T-helper 17 cell (primary cell): ENCODE results near the gene EXOC2. TPM values are rescaled to one million over a fixed set of nuclear protein-coding genes. Genes with fewer than 3 reads are reported as not detected.
A peak's percentile ranks its signal among the peaks of the same experiment; 100 is the strongest.

Experiments
- ATAC-seq: fragments of 150-1000 bp; cut with Tn5 transposase; 2 replicates; pipeline ENCODE4 v1.10.0; 2021; ENCODE audit warnings: mild to moderate bottlenecking, moderate library complexity
- DNase-seq, 3 donors: peaks; one replicate each; pipeline versions ENCODE4 v3.0.0 to v3.0.0-alpha.2; 2020 to 2021
- H3K9me3 ChIP-seq: one replicate; pipeline ENCODE4 v1.7.0; 2013; ENCODE audit warnings: low read length, mild to moderate bottlenecking; ENCODE audit not compliant: control insufficient read depth, poor library complexity, severe bottlenecking
- H3K27ac Mint-ChIP-seq: one replicate; pipeline ENCODE4 v1.8.0; 2022; ENCODE audit warnings: mild to moderate bottlenecking, moderate library complexity, mixed read lengths
- H3K27me3 Mint-ChIP-seq: one replicate; pipeline ENCODE4 v1.8.0; 2022; ENCODE audit warnings: mixed read lengths
- H3K36me3 Mint-ChIP-seq: one replicate; pipeline ENCODE4 v1.8.0; 2022; ENCODE audit warnings: low read depth, mixed read lengths
- H3K4me1 Mint-ChIP-seq: one replicate; pipeline ENCODE4 v1.8.0; 2022; ENCODE audit warnings: mild to moderate bottlenecking, mixed read lengths
- H3K4me3 Mint-ChIP-seq: one replicate; pipeline ENCODE4 v1.8.0; 2022; ENCODE audit warnings: mild to moderate bottlenecking, moderate library complexity, mixed read lengths
- total RNA-seq, 4 donors: library from RNA in 2 of 4; stranded (reverse) in 2 of 4; gene quantifications; one replicate each; pipeline ENCODE4 v1.2.3 and lab custom pipeline; 2022 to 2026

Gene EXOC2
- total RNA-seq, 2 donors from 2014 or later, result 30.7 to 30.9 TPM

GRCh38 chr6:718345-718744 lies 25.4 kb upstream of the EXOC2 start:
- DNase-seq (no peak), ATAC-seq (no peak)
- H3K9me3 ChIP-seq, result no peaks in the 10 kb centered on the region
- no peak overlapping the region for H3K4me3 Mint-ChIP-seq
- H3K4me1 Mint-ChIP-seq, result peaks cover 11% of the 10 kb centered on the region
- H3K36me3 Mint-ChIP-seq, result peaks cover 7% of the 10 kb centered on the region
- H3K27ac Mint-ChIP-seq, result no peak overlapping the region
- peaks cover 7% of the 10 kb centered on the region for H3K27me3 Mint-ChIP-seq

GRCh38 chr6:717135-717534 lies 24.2 kb upstream of the EXOC2 start:
- H3K9me3 ChIP-seq, result no peaks in the 10 kb centered on the region
- Mint-ChIP-seq H3K4me1 (peaks cover 11% of the 10 kb centered on the region), H3K36me3 (peaks cover 7% of the 10 kb centered on the region), H3K4me3 (no peak overlapping the region), H3K27ac (no peak overlapping the region), H3K27me3 (peaks cover 7% of the 10 kb centered on the region)
- DNase-seq (no peak), ATAC-seq (no peak)

GRCh38 chr6:715709-716491 lies 23.0 kb upstream of the EXOC2 start:
- peaks cover 11% of the 10 kb centered on the region for H3K36me3 Mint-ChIP-seq
- H3K4me3 Mint-ChIP-seq, result no peak overlapping the region
- no peak overlapping the region for H3K27ac Mint-ChIP-seq
- ATAC-seq, result no peak
- peaks cover 7% of the 10 kb centered on the region for H3K27me3 Mint-ChIP-seq
- no peak for DNase-seq
- H3K9me3 ChIP-seq, result no peaks in the 10 kb centered on the region
- peaks cover 13% of the 10 kb centered on the region for H3K4me1 Mint-ChIP-seq

- peaks cover 7% of the 10 kb centered on the region for H3K27me3 Mint-ChIP-seq
- H3K4me3 Mint-ChIP-seq, result no peak overlapping the region
- peaks cover 9% of the 10 kb centered on the region for H3K36me3 Mint-ChIP-seq
- H3K9me3 ChIP-seq, result no peaks in the 10 kb centered on the region
- DNase-seq, result no peak
- peaks cover 19% of the 10 kb centered on the region for H3K4me1 Mint-ChIP-seq
- H3K27ac Mint-ChIP-seq, result no peak overlapping the region
- no peak for ATAC-seq
Observed at GRCh38 chr6:714100-714499, 21.2 kb upstream of the EXOC2 start.

GRCh38 chr6:713351-713750 lies 20.4 kb upstream of the EXOC2 start:
- H3K4me3 Mint-ChIP-seq, result no peak overlapping the region
- peak overlapping the region; percentile 75 for H3K27ac Mint-ChIP-seq
- H3K9me3 ChIP-seq, result no peaks in the 10 kb centered on the region
- DNase-seq (no peak), ATAC-seq (no peak)
- peaks cover 19% of the 10 kb centered on the region for H3K4me1 Mint-ChIP-seq
- peaks cover 9% of the 10 kb centered on the region for H3K36me3 Mint-ChIP-seq
- peaks cover 7% of the 10 kb centered on the region for H3K27me3 Mint-ChIP-seq

GRCh38 chr6:712805-713204 lies 19.9 kb upstream of the EXOC2 start:
- ATAC-seq (no peak), DNase-seq (no peak)
- Mint-ChIP-seq H3K27me3 (peaks cover 2% of the 10 kb centered on the region), H3K36me3 (peaks cover 4% of the 10 kb centered on the region), H3K4me1 (peaks cover 16% of the 10 kb centered on the region), H3K4me3 (no peak overlapping the region), H3K27ac (peak overlapping the region; percentile 75)
- H3K9me3 ChIP-seq, result no peaks in the 10 kb centered on the region

GRCh38 chr6:711925-712324 lies 19.0 kb upstream of the EXOC2 start:
- Mint-ChIP-seq H3K4me3 (peak overlapping the region; percentile 99), H3K27me3 (peaks cover 9% of the 10 kb centered on the region), H3K36me3 (peaks cover 6% of the 10 kb centered on the region), H3K27ac (peak overlapping the region; percentile 97), H3K4me1 (peaks cover 16% of the 10 kb centered on the region)
- DNase-seq (no peak), ATAC-seq (no peak)
- no peaks in the 10 kb centered on the region for H3K9me3 ChIP-seq

- peak in 2 of 3 donors; percentile 28 to 29 for DNase-seq
- ATAC-seq, result peak; percentile 88
- no peaks in the 10 kb centered on the region for H3K9me3 ChIP-seq
- peaks cover 12% of the 10 kb centered on the region for H3K27me3 Mint-ChIP-seq
- H3K36me3 Mint-ChIP-seq, result peaks cover 8% of the 10 kb centered on the region
- H3K27ac Mint-ChIP-seq, result peak overlapping the region; percentile 97
- peak overlapping the region; percentile 99 for H3K4me3 Mint-ChIP-seq
- peaks cover 16% of the 10 kb centered on the region for H3K4me1 Mint-ChIP-seq
Observed at GRCh38 chr6:710601-711571, 17.9 kb upstream of the EXOC2 start.

- H3K4me1 Mint-ChIP-seq, result peaks cover 16% of the 10 kb centered on the region
- DNase-seq (no peak), ATAC-seq (no peak)
- no peaks in the 10 kb centered on the region for H3K9me3 ChIP-seq
- H3K4me3 Mint-ChIP-seq, result peak overlapping the region; percentile 99
- peaks cover 8% of the 10 kb centered on the region for H3K36me3 Mint-ChIP-seq
- peaks cover 12% of the 10 kb centered on the region for H3K27me3 Mint-ChIP-seq
- H3K27ac Mint-ChIP-seq, result peak overlapping the region; percentile 97
Observed at GRCh38 chr6:709471-710056, 16.6 kb upstream of the EXOC2 start.

- Mint-ChIP-seq H3K4me1 (peaks cover 16% of the 10 kb centered on the region), H3K4me3 (no peak overlapping the region), H3K27ac (no peak overlapping the region), H3K27me3 (peaks cover 12% of the 10 kb centered on the region), H3K36me3 (peaks cover 8% of the 10 kb centered on the region)
- ATAC-seq, result no peak
- H3K9me3 ChIP-seq, result no peaks in the 10 kb centered on the region
- no peak for DNase-seq
Observed at GRCh38 chr6:708237-708598, 15.3 kb upstream of the EXOC2 start.

GRCh38 chr6:707576-708236 lies 14.8 kb upstream of the EXOC2 start:
- DNase-seq, result no peak

GRCh38 chr6:706819-707381 lies 14.0 kb upstream of the EXOC2 start:
- no peak overlapping the region for H3K27ac Mint-ChIP-seq

More at GRCh38 chr6:707576-708236, 14.8 kb upstream of the EXOC2 start:
- peaks cover 8% of the 10 kb centered on the region for H3K36me3 Mint-ChIP-seq
- H3K4me1 Mint-ChIP-seq, result peaks cover 16% of the 10 kb centered on the region
- H3K4me3 Mint-ChIP-seq, result no peak overlapping the region
- peaks cover 12% of the 10 kb centered on the region for H3K27me3 Mint-ChIP-seq
- no peaks in the 10 kb centered on the region for H3K9me3 ChIP-seq
- H3K27ac Mint-ChIP-seq, result no peak overlapping the region
- ATAC-seq, result no peak

More at GRCh38 chr6:706819-707381, 14.0 kb upstream of the EXOC2 start:
- peaks cover 16% of the 10 kb centered on the region for H3K4me1 Mint-ChIP-seq
- DNase-seq (no peak), ATAC-seq (no peak)
- H3K9me3 ChIP-seq, result no peaks in the 10 kb centered on the region
- peaks cover 12% of the 10 kb centered on the region for H3K27me3 Mint-ChIP-seq
- peaks cover 8% of the 10 kb centered on the region for H3K36me3 Mint-ChIP-seq
- H3K4me3 Mint-ChIP-seq, result no peak overlapping the region
